Measurements from ENCODE around the gene ELN.

DNA sequence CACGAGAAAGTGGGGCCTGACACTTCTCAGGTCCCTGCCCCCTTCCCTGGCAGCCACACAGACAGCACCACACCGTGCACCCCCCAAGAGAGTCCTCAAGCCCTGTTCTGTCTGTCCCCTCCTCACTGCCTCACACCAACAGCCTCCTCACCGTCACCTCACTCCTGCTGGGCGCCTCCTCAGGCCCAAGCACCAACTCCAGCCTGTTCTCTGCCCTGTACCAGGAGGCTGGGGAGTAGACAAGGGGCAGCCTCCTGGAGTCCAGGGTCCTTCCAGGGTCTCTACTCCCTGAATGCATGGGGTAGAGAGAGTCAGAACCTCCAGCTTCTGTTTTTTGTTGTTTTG, 26.9 kb upstream of the ELN start:
- TF ChIP-seq GATA3 (IDR thresholded peaks at IDR 0.05; ENCODE audit: low read depth, low read length) (no peak), GATA2 (IDR thresholded peaks at IDR 0.05; ENCODE audit: low read depth, low read length) (no peak)
